ENCODE measurements around the gene BLOC1S5. TPM values are rescaled to one million over a fixed set of nuclear protein-coding genes. Genes with fewer than 3 reads are reported as not detected.

BLOC1S5 gene
- total RNA-seq, 1 experiment from 2014 or later, result 11.8 TPM

DNA sequence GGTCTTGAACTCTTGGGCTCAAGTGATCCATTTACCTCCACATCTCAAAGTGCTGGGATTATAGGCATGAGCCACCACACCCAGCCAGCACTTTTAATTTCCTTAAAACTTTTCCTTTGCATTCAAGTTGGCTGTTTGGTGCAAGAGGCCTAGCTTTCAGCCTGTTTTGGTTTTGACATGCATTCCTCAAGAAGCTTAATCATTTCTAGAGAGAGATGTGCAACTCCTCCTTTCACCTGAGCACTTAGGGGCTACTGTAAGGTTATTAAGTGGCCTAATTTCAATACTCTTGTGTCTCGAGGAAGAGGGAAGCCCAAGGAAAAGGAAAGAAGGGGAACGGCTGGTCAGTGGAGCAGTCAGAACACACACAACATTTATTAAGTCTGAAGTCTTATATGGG, 13.8 kb upstream of the BLOC1S5 start:
- ChIA-PET CTCF (no interaction called here), POLR2A (no interaction called here)
- Histone ChIP-seq H3K27me3 (ENCODE audit: control insufficient read depth, insufficient read depth, low read length) (no peaks in the 10 kb centered on the region), H3K36me3 (ENCODE audit: control insufficient read depth, insufficient read depth, low read length) (peaks cover 14% of the 10 kb centered on the region), H3K27ac (ENCODE audit: low read length) (no peak overlapping the region), H3K4me1 (ENCODE audit: control insufficient read depth, insufficient read depth, low read length) (peaks cover 15% of the 10 kb centered on the region), H3K9me3 (ENCODE audit: control insufficient read depth, insufficient read depth, low read depth, low read length) (no peaks in the 10 kb centered on the region), H3K4me3 (ENCODE audit: low read depth in 2 of 2, low read length in 2 of 2) (no peak overlapping the region)
- no peak for ATAC-seq
- in situ Hi-C loops (cut with HindIII; ENCODE audit: low pct_unique_long_range_greater_than_20kb, low sequenced_read_pairs), result no loop called here
- BruUV-seq (replicated peaks), result no TSS peak
- TF ChIP-seq POLR2AphosphoS5 (IDR thresholded peaks at IDR 0.05; ENCODE audit: low read depth, low read length) (no peak), SIN3A (IDR thresholded peaks at IDR 0.05; ENCODE audit: borderline replicate concordance, insufficient read depth, low read depth, low read length) (no peak), TCF7L2 (IDR thresholded peaks at IDR 0.05; ENCODE audit: low read depth, low read length) (no peak)
- TF ChIP-seq, protein P1, sequence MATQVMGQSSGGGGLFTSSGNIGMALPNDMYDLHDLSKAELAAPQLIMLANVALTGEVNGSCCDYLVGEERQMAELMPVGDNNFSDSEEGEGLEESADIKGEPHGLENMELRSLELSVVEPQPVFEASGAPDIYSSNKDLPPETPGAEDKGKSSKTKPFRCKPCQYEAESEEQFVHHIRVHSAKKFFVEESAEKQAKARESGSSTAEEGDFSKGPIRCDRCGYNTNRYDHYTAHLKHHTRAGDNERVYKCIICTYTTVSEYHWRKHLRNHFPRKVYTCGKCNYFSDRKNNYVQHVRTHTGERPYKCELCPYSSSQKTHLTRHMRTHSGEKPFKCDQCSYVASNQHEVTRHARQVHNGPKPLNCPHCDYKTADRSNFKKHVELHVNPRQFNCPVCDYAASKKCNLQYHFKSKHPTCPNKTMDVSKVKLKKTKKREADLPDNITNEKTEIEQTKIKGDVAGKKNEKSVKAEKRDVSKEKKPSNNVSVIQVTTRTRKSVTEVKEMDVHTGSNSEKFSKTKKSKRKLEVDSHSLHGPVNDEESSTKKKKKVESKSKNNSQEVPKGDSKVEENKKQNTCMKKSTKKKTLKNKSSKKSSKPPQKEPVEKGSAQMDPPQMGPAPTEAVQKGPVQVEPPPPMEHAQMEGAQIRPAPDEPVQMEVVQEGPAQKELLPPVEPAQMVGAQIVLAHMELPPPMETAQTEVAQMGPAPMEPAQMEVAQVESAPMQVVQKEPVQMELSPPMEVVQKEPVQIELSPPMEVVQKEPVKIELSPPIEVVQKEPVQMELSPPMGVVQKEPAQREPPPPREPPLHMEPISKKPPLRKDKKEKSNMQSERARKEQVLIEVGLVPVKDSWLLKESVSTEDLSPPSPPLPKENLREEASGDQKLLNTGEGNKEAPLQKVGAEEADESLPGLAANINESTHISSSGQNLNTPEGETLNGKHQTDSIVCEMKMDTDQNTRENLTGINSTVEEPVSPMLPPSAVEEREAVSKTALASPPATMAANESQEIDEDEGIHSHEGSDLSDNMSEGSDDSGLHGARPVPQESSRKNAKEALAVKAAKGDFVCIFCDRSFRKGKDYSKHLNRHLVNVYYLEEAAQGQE (IDR thresholded peaks at IDR 0.05; ENCODE audit: insufficient read depth in 1 of 2, low read depth in 2 of 2, low read length in 1 of 2), result no peak
- TF ChIP-seq, protein P2, sequence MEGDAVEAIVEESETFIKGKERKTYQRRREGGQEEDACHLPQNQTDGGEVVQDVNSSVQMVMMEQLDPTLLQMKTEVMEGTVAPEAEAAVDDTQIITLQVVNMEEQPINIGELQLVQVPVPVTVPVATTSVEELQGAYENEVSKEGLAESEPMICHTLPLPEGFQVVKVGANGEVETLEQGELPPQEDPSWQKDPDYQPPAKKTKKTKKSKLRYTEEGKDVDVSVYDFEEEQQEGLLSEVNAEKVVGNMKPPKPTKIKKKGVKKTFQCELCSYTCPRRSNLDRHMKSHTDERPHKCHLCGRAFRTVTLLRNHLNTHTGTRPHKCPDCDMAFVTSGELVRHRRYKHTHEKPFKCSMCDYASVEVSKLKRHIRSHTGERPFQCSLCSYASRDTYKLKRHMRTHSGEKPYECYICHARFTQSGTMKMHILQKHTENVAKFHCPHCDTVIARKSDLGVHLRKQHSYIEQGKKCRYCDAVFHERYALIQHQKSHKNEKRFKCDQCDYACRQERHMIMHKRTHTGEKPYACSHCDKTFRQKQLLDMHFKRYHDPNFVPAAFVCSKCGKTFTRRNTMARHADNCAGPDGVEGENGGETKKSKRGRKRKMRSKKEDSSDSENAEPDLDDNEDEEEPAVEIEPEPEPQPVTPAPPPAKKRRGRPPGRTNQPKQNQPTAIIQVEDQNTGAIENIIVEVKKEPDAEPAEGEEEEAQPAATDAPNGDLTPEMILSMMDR (IDR thresholded peaks at IDR 0.05), result no peak
- intact Hi-C loops (cut with micrococcal nuclease; ENCODE audit: unreplicated experiment), result no loop called here
- no peak for DNase-seq (ENCODE audit: low read depth, low spot score)

DNA sequence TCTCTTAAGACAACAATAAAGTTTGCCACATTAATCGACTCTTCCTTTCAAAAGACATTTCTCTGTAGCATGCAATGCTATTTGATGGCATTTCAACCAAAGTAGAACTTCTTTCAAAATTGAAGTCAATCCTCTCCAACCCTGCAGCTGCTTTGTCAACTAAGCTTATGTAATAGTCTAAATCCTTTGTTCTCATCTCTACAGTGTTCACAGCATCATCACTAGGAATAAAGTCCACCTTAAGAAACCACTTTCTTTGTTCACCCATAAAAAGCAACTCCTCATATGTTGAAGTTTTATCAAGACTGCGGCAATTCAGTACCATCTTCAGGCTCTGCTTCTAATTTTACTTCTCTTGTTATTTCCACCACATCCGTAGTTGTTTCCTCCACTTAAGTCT, 11.5 kb upstream of the BLOC1S5 start:
- Histone ChIP-seq H3K36me3 (ENCODE audit: control insufficient read depth, insufficient read depth, low read length) (peaks cover 9% of the 10 kb centered on the region), H3K27ac (ENCODE audit: low read length) (no peak overlapping the region), H3K27me3 (ENCODE audit: control insufficient read depth, insufficient read depth, low read length) (no peaks in the 10 kb centered on the region), H3K4me3 (ENCODE audit: low read depth in 2 of 2, low read length in 2 of 2) (no peak overlapping the region), H3K9me3 (ENCODE audit: control insufficient read depth, insufficient read depth, low read depth, low read length) (no peaks in the 10 kb centered on the region), H3K4me1 (ENCODE audit: control insufficient read depth, insufficient read depth, low read length) (no peaks in the 10 kb centered on the region; the same call in 1 of the 2 replicates)
- ChIA-PET POLR2A (no interaction called here), CTCF (no interaction called here)
- no TSS peak for BruUV-seq (replicated peaks)
- in situ Hi-C loops (cut with HindIII; ENCODE audit: low pct_unique_long_range_greater_than_20kb, low sequenced_read_pairs) (no loop called here), intact Hi-C loops (cut with micrococcal nuclease; ENCODE audit: unreplicated experiment) (no loop called here)
- no peak for TF ChIP-seq TCF7L2 (IDR thresholded peaks at IDR 0.05; ENCODE audit: low read depth, low read length)
- no peak for TF ChIP-seq SIN3A (IDR thresholded peaks at IDR 0.05; ENCODE audit: borderline replicate concordance, insufficient read depth, low read depth, low read length)
- TF ChIP-seq POLR2AphosphoS5 (IDR thresholded peaks at IDR 0.05; ENCODE audit: low read depth, low read length), result no peak
- TF ChIP-seq, protein P1 (IDR thresholded peaks at IDR 0.05; ENCODE audit: insufficient read depth in 1 of 2, low read depth in 2 of 2, low read length in 1 of 2), result no peak
- TF ChIP-seq, protein P2 (IDR thresholded peaks at IDR 0.05), result no peak
- DNase-seq (ENCODE audit: low read depth, low spot score), result no peak
- ATAC-seq, result no peak
